HG02571 (cell line): ENCODE measurements around the gene AMN.

Experiments
- ATAC-seq: cut with Tn5 transposase; IDR thresholded peaks from one replicate; pipeline ENCODE4 v1.9.1; 2021; ENCODE audit warnings: mild to moderate bottlenecking, moderate library complexity; ENCODE audit not compliant: unreplicated experiment

AMN gene

GRCh38 chr14:102898776-102899515 is 23.5 kb upstream of the AMN start:
- no peak for ATAC-seq

GRCh38 chr14:102899516-102899900 is 23.0 kb upstream of the AMN start:
- ATAC-seq = no peak

GRCh38 chr14:102900631-102901571 is 21.6 kb upstream of the AMN start:
- peak; percentile 53 for ATAC-seq

GRCh38 chr14:102901633-102902032 is 20.8 kb upstream of the AMN start:
- peak; percentile 65 for ATAC-seq

- peak; percentile 10 for ATAC-seq
Measured at GRCh38 chr14:102902086-102902485, 20.4 kb upstream of the AMN start.

GRCh38 chr14:102902523-102903247 is 19.8 kb upstream of the AMN start:
- ATAC-seq = no peak

- no peak for ATAC-seq
Measured at GRCh38 chr14:102903248-102903888, 19.1 kb upstream of the AMN start.

- no peak for ATAC-seq
Measured at GRCh38 chr14:102903889-102904512, 18.5 kb upstream of the AMN start.

GRCh38 chr14:102905116-102906108 is 17.1 kb upstream of the AMN start:
- ATAC-seq = no peak

- no peak for ATAC-seq
Measured at GRCh38 chr14:102906616-102907302, 15.7 kb upstream of the AMN start.

GRCh38 chr14:102907303-102907844 is 15.1 kb upstream of the AMN start:
- ATAC-seq = no peak

GRCh38 chr14:102907980-102908730 is 14.3 kb upstream of the AMN start:
- ATAC-seq = no peak

- ATAC-seq = no peak
Measured at GRCh38 chr14:102908766-102909455, 13.6 kb upstream of the AMN start.

GRCh38 chr14:102909462-102909861 is 13.0 kb upstream of the AMN start:
- no peak for ATAC-seq

GRCh38 chr14:102909911-102910310 is 12.6 kb upstream of the AMN start:
- ATAC-seq = no peak

- ATAC-seq = no peak
Measured at GRCh38 chr14:102910442-102910841, 12.0 kb upstream of the AMN start.

GRCh38 chr14:102911541-102911951 is 10.9 kb upstream of the AMN start:
- no peak for ATAC-seq
